Measurements from ENCODE around the gene HOXC6.

HOXC6 gene

GRCh38 chr12:53985692-53985993, 42.6 kb upstream of the HOXC6 start:
- peak overlapping the region; percentile 96 for H3K4me3 ChIP-seq (ENCODE audit: low read depth, low read length)
- POLR2A ChIA-PET: interaction anchor here (0.6 to 2.9 kb wide), 12 partner anchors 8 to 222 kb away, joined by 3 to 12 read pairs (median 4); no protein-coding TSS in a partner anchor
- DNase-seq (ENCODE audit: low read depth, low spot score): no peak
- CTCF ChIA-PET: interaction anchor here (0.9 to 5.8 kb wide), 31 partner anchors 8 to 397 kb away, joined by 3 to 401 read pairs (median 6); partner anchors contain the start of genes HOXC11, HOXC5, HOXC8 and HOXC9
- TF ChIP-seq CTCF (IDR thresholded peaks at IDR 0.05; ENCODE audit: insufficient read depth, low read length, missing control alignments): no peak

- H3K4me3 ChIP-seq (ENCODE audit: low read depth, low read length): peak overlapping the region; percentile 96
- POLR2A ChIA-PET: interaction anchor here (0.6 to 2.9 kb wide), 9 partner anchors 10 to 387 kb away, joined by 3 to 12 read pairs (median 4); no protein-coding TSS in a partner anchor
- no peak for TF ChIP-seq CTCF (IDR thresholded peaks at IDR 0.05; ENCODE audit: insufficient read depth, low read length, missing control alignments)
- DNase-seq (ENCODE audit: low read depth, low spot score): no peak
- CTCF ChIA-PET: interaction anchor here (0.8 to 5.8 kb wide), 29 partner anchors 7 to 397 kb away, joined by 3 to 401 read pairs (median 6); partner anchors contain the start of genes HOXC11, HOXC5, HOXC8 and HOXC9
These were observed 42.1 kb upstream of the HOXC6 start for GRCh38 chr12:53985994-53986685.

GRCh38 chr12:53986686-53987483, 41.4 kb upstream of the HOXC6 start:
- H3K4me3 ChIP-seq (ENCODE audit: low read depth, low read length): peak overlapping the region; percentile 96
- ChIA-PET POLR2A (interaction anchor here (0.7 to 2.9 kb wide), 5 partner anchors 9 to 386 kb away, joined by 3 to 12 read pairs (median 7); no protein-coding TSS in a partner anchor), CTCF (interaction anchor here (0.8 to 5.8 kb wide), 23 partner anchors 8 to 392 kb away, joined by 3 to 401 read pairs (median 9); partner anchors contain the start of genes HOXC11, HOXC5, HOXC8 and HOXC9)
- no peak for DNase-seq (ENCODE audit: low read depth, low spot score)
- TF ChIP-seq CTCF (IDR thresholded peaks at IDR 0.05; ENCODE audit: insufficient read depth, low read length, missing control alignments): no peak

- TF ChIP-seq CTCF (IDR thresholded peaks at IDR 0.05; ENCODE audit: insufficient read depth, low read length, missing control alignments): no peak
- CTCF ChIA-PET: interaction anchor here (0.8 to 5.8 kb wide), 22 partner anchors 7 to 400 kb away, joined by 3 to 401 read pairs (median 6); partner anchors contain the start of genes HOXC5, HOXC8, HOXC9 and SMUG1
- H3K4me3 ChIP-seq (ENCODE audit: low read depth, low read length): peak overlapping the region; percentile 96
- POLR2A ChIA-PET: interaction anchor here (0.7 to 2.9 kb wide), 7 partner anchors 9 to 424 kb away, joined by 3 to 12 read pairs (median 5); partner anchors contain the start of gene HOXC9
- no peak for DNase-seq (ENCODE audit: low read depth, low spot score)
These were observed 40.4 kb upstream of the HOXC6 start for GRCh38 chr12:53987787-53988230.

- H3K4me3 ChIP-seq (ENCODE audit: low read depth, low read length): peak overlapping the region; percentile 96
- ChIA-PET CTCF (interaction anchor here (0.9 to 5.8 kb wide), 21 partner anchors 13 to 391 kb away, joined by 3 to 401 read pairs (median 6); partner anchors contain the start of genes HOXC5, HOXC8, HOXC9 and SMUG1), POLR2A (interaction anchor here (0.5 to 2.9 kb wide), 6 partner anchors 8 to 29 kb away, joined by 3 to 12 read pairs (median 4); partner anchors contain the start of gene HOXC9)
- TF ChIP-seq CTCF (IDR thresholded peaks at IDR 0.05; ENCODE audit: insufficient read depth, low read length, missing control alignments): no peak
- DNase-seq (ENCODE audit: low read depth, low spot score): no peak
These were observed 39.6 kb upstream of the HOXC6 start for GRCh38 chr12:53988541-53989226.
